Measurements from ENCODE around the gene C19orf38. TPM values are rescaled to one million over a fixed set of nuclear protein-coding genes. Genes with fewer than 3 reads are reported as not detected.

Gene C19orf38
- total and polyA plus RNA-seq, 2 of the 4 experiments (the other 2 are of a cell fraction), result 0.18 to 0.19 TPM

- Histone ChIP-seq H2BK5ac (ENCODE audit: low read depth, low read length, poor library complexity, severe bottlenecking) (no peak overlapping the region), H3K23ac (ENCODE audit: low read depth, low read length) (no peak overlapping the region), H4K20me1 (ENCODE audit: insufficient read depth, low read length) (no peaks in the 10 kb centered on the region; the same call in 1 of the 2 replicates), H3K9ac (ENCODE audit: low read depth, low read length) (no peak overlapping the region), H3K4ac (ENCODE audit: low read depth, low read length) (no peak overlapping the region), H3K4me1 (ENCODE audit: control insufficient read depth, insufficient read depth, low read length) (peaks cover 9% of the 10 kb centered on the region), H3K56ac (ENCODE audit: extremely low read depth, insufficient read depth, low read length) (no peak overlapping the region), H3K18ac (ENCODE audit: low read depth, low read length) (no peak overlapping the region), H2AFZ (replicated peaks; ENCODE audit: low read length, poor library complexity) (no peak overlapping the region), H3K14ac (replicated peaks; ENCODE audit: low read depth, low read length) (no peak overlapping the region), H2AK9ac (replicated peaks; ENCODE audit: low read depth, low read length, poor library complexity) (no peak overlapping the region), H2BK15ac (ENCODE audit: low read depth, low read length) (no peak overlapping the region), H4K91ac (ENCODE audit: insufficient read depth, low read depth, low read length) (no peak overlapping the region), H3K9me3 (ENCODE audit: control insufficient read depth, insufficient read depth, low read length) (peaks cover 5% of the 10 kb centered on the region), H3K4me2 (ENCODE audit: low read depth, low read length) (no peak overlapping the region), H3K9me1 (ENCODE audit: insufficient read depth, low read length) (peaks cover 7% of the 10 kb centered on the region; the same call in 1 of the 2 replicates), H2BK20ac (ENCODE audit: low read depth, low read length) (no peak overlapping the region), H3K4me3 (ENCODE audit: insufficient read depth, low read depth, low read length) (no peak overlapping the region), H3K27me3 (ENCODE audit: control insufficient read depth, insufficient read depth, low read length) (no peaks in the 10 kb centered on the region; the same call in 1 of the 2 replicates), H3K79me1 (ENCODE audit: low read depth in 1 of 2, low read length in 2 of 2) (peaks cover 11 to 17% of the 10 kb centered on the region in 2 experiments; a peak in 3 of 4 replicates), H3K27ac (ENCODE audit: insufficient read depth, low read length) (no peak overlapping the region), H4K5ac (ENCODE audit: low read depth, low read length) (no peak overlapping the region), H2AK5ac (ENCODE audit: low read depth, low read length) (no peak overlapping the region), H4K8ac (ENCODE audit: low read depth in 2 of 2, low read length in 2 of 2) (no peak overlapping the region), H3K36me3 (ENCODE audit: control insufficient read depth, insufficient read depth, low read length) (peaks cover 10% of the 10 kb centered on the region), H2BK120ac (ENCODE audit: low read depth, low read length) (no peak overlapping the region)
- ChIA-PET CTCF (no interaction called here), POLR2A (ENCODE audit: unreplicated experiment) (no interaction called here)
- WGBS, 2 experiments (ENCODE audit: extremely low coverage in 2 of 2, insufficient read length in 1 of 2), result 84% methylated on average over 8 of the region's 11 CpGs; no CpG with 5 or more reads in 1 of the 2 experiments
- dilution Hi-C loops (cut with HindIII; ENCODE audit: low sequenced_read_pairs, unreplicated experiment), result no loop called here
- TF ChIP-seq NFE2L2 (IDR thresholded peaks at IDR 0.05; ENCODE audit: low read depth, low read length), result no peak
- intact Hi-C loops (cut with micrococcal nuclease), result no loop called here
- in situ Hi-C loops (cut with MboI; ENCODE audit: low sequenced_read_pairs), result no loop called here
- DNase-seq, result no peak
- no peak for ATAC-seq (ENCODE audit: low read depth)
- no TSS peak for BruUV-seq (replicated peaks)
Measured at GRCh38 chr19:10838377-10838776, 9.8 kb upstream of the C19orf38 start.

Data from IMR-90 (cell line).